NCI-H2107 treated with DMSO at 0.1 percent for 48 hours (cell line): ENCODE measurements around the gene NCOR1.
"Not testable (repeated sequence)": the region's sequence is repeated elsewhere in the genome, so short reads cannot be mapped to it uniquely, and the experiment has no call there.

Experiments used
- DNase-seq: peaks from one replicate; lab custom pipeline; 2025; ENCODE audit not compliant: unreplicated experiment; lab: John Stamatoyannopoulos, UW

NCOR1 gene

DNA sequence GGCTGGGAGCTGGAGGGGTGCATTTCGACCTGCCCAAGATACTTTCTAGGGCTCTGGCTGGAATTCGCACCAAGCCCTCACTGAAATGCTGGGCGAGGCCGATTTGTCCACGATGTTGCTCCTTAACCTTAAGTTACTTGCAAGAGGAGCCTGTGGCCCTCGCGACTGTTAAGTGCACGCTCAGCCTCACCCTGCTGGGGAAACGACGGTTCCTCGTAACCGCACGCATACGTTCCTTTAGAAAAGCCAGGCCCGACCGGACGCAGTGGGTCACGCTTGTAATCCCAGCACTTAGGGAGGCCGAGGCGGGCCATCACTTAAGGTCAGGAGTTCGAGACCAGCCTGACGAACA lies 607 bp upstream of the NCOR1 start:
- DNase-seq, result no peak

GRCh38 chr17:16215002-16215272 lies 397 bp downstream of the NCOR1 start:
- DNase-seq, result no peak

DNA sequence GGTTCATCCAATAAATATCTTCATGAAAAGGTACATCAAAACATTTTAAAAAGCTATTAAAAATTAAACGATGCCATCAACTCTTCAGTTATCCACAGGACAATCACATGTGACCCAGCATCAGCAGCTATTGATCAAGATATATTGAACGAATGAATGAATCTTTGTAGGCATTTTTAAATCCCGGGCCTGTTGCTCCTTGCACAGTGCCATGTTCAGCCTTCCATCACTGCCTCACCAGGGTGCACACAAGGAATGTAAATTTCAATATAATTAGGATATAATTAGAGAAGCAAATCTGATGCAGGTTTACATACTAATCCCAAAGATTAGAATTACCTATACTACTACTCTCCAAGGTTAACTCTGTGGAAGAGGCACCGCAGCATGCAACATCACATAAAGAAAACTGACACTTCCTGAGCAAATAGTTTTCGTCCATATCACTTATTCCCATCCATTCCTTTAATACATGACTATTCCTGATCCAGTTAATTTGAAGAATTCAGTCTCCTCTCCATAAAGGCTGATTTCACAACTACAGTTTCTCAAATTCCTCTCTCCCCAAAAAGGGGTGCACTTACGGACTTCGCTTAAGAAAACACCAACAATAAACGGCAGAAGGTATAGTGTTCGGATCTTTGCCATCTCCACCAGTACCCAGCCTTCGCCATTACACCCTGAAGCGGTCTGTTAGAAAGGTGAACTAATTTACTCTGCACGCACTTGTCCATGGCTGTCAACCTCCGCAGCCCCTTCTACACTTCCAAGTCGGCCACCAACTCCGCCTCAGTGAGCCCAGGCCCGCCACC lies 938 bp downstream of the NCOR1 start:
- peak; percentile 31 for DNase-seq

DNA sequence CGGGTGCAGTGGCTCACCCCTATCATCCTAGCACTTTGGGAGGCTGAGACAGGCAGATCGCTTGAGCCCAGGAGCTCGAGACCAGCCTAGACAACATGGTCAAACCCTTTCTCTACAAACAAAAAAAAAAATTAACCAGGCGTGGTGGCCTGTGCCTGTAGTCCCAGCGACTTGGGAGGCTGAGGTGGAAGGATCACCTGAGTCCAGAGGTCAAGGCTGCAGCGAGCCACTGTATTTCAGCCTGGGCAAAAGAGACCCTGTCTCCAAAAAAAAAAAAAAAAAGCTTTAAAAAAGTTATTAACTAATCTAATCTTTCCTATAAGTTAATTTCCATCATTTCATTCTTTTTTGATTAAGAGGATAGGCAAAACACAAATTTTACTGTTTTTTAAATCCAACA lies 2.5 kb downstream of the NCOR1 start:
- DNase-seq, result no peak

- DNase-seq, result no peak
These were observed 3.7 kb downstream of the NCOR1 start for GRCh38 chr17:16211590-16211989.

DNA sequence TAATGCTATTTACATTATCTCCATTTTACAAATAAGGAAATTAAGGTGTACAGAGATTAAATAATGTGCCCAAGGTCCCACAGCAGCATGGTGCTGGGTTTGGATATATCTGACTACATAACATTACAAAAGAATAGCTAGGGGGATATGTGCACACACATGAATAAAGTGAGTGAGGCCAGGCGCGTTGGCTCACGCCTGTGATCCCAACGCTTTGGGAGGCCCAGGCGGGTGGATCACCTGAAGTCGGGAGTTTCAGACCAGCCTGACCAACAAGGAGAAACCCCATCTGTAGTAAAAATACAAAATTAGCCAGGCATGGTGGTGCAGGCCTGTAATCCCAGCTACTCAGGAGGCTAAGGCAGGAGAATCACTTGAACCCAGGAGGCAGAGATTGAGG lies 10.6 kb downstream of the NCOR1 start:
- not testable (repeated sequence) for DNase-seq

- DNase-seq, result not testable (repeated sequence)
These were observed 12.5 kb downstream of the NCOR1 start for GRCh38 chr17:16202554-16203500.

- not testable (repeated sequence) for DNase-seq
These were observed 13.6 kb downstream of the NCOR1 start for GRCh38 chr17:16201693-16202131.

DNA sequence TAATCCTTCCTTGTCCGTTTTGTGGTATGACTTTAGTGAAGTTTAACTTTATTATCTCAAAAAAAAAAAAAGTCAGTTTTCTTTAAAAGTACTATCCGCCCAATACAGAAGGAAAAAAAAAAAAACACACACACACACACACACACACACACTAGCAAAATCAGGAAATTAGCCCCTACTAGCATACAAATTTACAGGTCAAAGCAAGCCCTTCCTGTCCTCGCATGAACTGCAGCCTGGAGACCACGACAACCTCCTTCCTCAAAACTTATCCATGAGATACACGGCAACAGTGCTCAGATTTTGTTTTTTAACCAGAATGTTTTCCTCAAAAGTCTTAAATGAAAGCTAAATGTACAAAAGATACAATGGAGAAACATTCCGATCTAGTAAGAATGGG lies 16.2 kb downstream of the NCOR1 start:
- DNase-seq, result no peak

- no peak for DNase-seq
These were observed 18.1 kb downstream of the NCOR1 start for GRCh38 chr17:16197276-16197675.

DNA sequence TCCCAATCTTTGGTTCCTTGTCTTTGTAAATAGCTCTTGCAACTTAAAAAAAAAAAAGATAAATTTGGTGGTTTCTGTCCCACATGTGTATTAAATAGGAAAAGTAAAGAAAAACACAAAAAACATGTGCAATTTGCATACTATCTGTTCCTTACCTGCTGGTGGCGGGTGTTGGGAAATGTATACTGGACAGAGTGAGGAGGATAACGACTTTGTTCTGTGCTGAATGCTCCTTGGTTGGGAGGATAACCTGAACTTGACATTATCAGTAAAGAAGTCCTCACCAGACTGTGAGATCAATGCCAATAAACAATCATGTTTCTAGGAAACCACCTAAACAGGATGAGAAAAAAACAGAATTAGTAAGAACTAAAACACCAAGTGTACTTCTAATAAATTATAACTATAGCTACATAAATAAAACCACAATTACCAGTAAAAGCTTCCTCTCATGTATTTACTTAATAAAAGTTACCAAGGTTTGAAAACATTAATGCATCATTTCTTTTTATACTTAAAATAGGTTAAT lies 21.0 kb downstream of the NCOR1 start:
- DNase-seq, result not testable (repeated sequence)

DNA sequence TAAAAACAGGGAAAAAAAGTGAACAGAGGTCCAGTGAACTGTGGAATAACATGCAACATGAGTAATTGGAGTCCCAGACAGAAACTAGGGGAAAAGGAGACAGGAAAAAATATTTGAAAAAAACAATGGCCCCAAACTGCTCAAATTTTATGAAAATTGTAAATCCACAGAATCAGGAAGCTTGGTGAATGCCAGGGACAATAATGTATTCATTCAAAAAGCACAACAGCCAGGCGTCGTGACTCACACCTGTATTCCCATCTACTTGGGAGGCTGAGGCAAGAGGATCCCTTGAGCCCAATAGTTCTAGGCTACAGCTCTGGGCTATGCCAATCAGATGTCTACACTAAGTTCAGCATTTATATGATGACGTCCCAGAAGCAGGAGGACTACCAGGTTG lies 23.7 kb downstream of the NCOR1 start:
- no peak for DNase-seq

DNA sequence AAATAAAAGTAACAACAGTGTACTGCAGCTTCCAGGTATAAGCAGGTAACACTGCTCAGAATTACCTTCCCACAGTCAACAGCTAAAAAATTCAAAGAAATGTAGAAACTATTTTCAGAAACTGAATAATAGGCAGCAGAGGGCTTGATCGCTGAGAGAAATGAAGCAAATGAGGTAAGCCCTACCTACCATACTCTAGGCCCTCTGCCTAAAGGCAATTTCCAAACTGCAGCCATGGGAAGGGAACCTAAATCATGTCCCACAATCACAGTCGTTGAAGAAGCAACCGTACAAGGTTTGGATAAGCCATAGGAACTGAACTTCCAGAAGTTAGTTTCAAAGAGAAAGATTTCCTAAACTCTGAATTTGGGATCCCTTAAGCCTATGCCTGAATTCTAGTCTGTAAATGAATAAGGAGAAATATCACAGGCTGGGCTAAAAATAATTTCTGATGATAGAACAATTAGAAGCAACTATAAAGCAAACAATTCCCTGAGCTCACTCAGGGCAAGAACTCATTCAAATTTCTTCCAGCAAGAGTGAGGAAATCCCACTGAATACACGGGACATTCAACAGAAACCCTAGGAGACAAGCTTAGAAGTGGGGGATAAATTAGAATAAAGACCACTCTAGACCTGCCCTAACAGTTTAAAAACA lies 24.5 kb downstream of the NCOR1 start:
- no peak for DNase-seq

GRCh38 chr17:16189791-16190348 lies 25.5 kb downstream of the NCOR1 start:
- no peak for DNase-seq

GRCh38 chr17:16187642-16188041 lies 27.7 kb downstream of the NCOR1 start:
- DNase-seq, result no peak

DNA sequence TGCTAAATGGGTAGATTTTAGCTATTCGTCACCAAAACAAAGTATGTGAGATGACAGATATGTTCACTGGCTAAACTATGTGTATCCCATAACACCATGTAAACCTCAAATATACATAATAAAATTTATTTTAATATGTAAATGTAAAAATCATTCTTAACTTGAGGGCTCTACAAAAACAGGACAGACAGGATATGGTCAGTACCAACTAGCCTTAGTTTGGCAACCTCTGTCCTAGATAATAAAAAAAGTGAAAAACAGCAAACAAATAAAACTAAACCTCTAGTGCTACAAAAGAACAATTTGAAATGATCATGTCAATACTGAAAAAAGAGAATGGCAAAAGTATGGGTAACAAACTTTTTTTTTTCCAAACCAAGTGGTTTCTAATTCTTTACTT lies 33.8 kb downstream of the NCOR1 start:
- DNase-seq, result no peak

GRCh38 chr17:16178836-16179235 lies 36.5 kb downstream of the NCOR1 start:
- DNase-seq, result no peak

DNA sequence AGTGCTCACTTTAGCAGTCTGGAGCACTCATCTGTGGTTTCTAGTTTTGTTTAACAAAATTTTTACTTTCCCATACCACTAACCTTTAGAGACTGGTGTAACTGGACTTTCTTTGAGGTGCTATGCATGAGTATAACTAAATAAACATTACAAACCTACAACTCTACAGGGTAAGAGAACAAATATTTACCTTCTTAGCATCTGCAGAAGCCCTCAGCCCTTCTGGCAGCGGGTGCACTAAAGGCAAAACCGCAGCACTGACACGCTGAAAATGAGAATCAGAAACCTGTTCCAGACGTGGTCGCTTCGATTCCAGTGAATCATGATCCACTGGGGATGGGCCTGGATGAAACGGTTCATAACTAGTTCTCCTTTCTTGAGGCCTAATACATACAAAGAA lies 43.7 kb downstream of the NCOR1 start:
- DNase-seq, result peak; percentile 17

GRCh38 chr17:16166766-16167165 lies 48.6 kb downstream of the NCOR1 start:
- DNase-seq, result not testable (repeated sequence)

GRCh38 chr17:16158714-16159113 lies 56.6 kb downstream of the NCOR1 start:
- no peak for DNase-seq

DNA sequence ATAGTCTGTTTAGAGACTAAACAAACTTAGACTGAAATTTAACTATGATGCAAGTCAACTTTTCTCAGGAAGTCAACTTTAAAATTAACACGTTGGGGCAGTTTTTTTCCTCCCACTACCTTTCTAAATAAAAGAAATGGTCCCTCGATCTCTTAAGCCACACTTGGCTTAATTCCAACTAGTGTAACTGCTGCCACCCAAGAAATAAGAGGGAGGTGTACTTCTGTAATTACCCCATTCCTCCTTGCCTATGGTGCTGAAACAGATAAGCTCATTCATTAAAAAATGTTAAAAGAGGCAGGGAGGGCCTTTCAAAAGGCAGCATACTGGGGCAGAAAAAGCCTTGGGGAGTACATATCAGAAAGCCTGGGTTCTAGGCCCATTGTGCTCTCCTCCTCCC lies 59.8 kb downstream of the NCOR1 start:
- no peak for DNase-seq
